Measurements from ENCODE around the gene NACC2. TPM values are rescaled to one million over a fixed set of nuclear protein-coding genes. Genes with fewer than 3 reads are reported as not detected.

NACC2 gene
- polyA plus RNA-seq, 4 donors, result 6.9 to 9.9 (median 9.6) TPM

DNA sequence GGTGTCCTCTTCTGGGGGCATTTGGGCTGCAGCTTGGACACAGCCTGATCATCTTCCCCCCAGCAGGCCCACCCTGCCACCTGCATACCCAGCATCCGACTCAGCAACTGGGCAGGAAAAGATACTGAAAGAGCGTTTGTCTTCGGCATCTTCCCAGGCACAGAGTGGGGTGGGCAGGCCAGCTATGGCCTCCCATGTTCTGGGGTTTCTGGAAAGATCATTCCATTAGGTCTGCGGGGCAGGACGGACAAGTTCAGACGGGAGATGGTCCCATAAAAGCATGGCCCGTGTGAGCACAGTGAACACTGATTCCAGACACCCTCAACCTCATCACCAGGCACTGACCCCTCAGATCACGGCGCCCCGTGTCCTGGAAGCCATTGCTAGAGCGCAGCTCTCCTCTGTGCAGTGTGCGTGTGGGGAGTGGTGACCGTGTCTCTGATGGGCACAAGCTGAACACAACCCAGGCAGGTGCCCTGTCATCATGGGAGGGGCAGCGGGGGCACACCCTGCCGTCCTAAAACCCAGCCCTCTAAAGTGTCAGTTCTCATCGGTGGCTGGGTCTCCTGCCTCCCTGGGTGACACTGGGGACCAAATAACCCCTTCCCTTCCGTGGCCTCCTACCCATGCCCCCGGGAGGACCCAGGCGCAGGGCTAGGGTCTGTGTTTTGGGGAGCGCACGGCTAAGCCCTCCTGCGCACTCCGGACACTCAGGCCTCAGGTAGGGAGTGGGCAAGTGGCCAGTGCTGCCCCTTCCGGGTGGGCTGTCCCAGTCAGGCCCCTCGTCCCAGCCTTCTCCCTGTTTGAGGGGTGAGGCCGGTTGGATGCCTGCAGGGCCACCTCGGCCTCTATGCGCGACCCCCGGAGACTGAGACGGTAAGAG lies 36.8 kb upstream of the NACC2 start:
- no peak for DNase-seq (ENCODE audit: low read depth in 4 of 4, low spot score in 2 of 4)

GRCh38 chr9:136129176-136129575 lies 34.1 kb upstream of the NACC2 start:
- no peak for DNase-seq (ENCODE audit: low read depth in 4 of 4, low spot score in 2 of 4)

DNA sequence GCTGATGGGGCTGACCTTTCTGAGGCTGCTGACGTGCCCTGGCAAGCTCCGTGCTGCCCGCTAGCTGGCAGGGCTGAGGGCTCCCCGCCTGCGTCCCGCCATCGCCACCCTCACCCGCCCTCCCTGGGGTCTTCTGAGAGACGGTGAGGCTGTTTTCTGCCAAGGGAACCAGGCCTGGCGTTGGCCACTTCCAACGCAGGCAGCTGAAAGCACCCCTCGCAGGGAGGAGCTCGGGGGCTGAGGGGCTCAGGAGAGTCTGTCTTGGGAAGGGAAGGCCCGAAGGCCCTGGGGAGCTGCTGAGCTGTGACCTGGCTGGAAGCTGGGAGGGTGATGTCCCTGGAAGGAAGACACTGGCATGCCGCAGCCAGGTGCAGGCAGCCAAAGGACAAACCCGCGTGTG lies 33.3 kb upstream of the NACC2 start:
- DNase-seq (ENCODE audit: low read depth in 4 of 4, low spot score in 2 of 4), result no peak

DNA sequence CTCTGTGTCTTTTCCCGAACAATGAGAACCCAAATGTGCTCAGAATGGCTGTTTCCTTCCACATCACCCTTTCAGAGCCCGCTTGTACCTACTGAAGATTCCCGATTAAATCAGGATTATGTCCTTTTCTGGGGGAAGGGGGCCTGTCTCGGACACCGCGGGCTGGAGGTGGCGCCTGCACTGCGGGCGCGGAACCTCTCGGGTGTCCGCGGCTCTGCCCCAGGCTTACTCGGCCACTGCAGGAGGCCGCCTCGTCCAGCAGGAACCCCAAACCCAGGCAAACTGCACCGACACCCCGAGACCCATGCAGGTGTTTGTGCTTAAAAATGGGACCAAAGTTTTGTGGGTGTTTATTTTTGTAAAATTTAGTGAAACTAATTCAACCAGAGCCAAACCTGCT lies 32.2 kb upstream of the NACC2 start:
- no peak for DNase-seq (ENCODE audit: low read depth in 4 of 4, low spot score in 2 of 4)

DNA sequence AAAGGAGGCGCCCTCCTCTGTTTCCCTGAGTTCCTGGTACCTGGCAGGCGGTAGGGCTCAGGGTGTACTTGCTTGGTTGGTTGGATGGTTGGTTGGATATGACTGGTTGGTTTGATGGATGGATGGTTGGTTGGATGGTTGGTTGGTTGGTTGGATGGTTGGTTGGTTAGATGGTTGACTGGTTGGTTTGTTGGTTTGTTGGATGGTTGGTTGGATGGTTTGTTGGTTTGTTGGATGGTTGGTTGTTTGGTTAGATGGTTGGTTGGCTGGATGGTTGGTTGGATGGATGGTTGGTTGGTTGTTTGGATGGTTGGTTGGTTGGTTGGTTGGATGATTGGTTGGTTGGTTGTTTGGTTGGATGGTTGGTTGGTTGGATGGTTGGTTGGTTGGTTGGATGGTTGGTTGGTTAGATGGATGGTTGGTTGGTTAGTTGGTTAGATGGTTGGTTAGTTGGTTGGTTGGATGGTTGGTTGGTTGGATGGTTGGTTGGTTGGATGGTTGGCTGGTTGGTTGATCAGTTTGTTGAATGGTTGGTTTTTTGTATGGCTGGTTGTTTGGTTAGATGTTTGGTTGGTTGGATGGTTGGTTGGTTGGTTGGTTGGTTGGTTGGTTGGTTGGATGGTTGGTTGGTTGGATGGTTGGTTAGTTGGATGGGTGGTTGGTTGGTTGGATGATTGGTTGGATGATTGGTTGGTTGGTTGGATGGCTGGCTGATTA lies 30.0 kb upstream of the NACC2 start:
- DNase-seq (ENCODE audit: low read depth in 4 of 4, low spot score in 2 of 4), result no peak

- DNase-seq (ENCODE audit: low read depth in 4 of 4, low spot score in 2 of 4), result no peak
These were observed 27.6 kb upstream of the NACC2 start for GRCh38 chr9:136122425-136123383.

- DNase-seq (ENCODE audit: low read depth in 4 of 4, low spot score in 2 of 4), result no peak
These were observed 26.7 kb upstream of the NACC2 start for GRCh38 chr9:136121801-136122200.

- DNase-seq (ENCODE audit: low read depth in 4 of 4, low spot score in 2 of 4), result no peak
These were observed 25.4 kb upstream of the NACC2 start for GRCh38 chr9:136120438-136120844.

DNA sequence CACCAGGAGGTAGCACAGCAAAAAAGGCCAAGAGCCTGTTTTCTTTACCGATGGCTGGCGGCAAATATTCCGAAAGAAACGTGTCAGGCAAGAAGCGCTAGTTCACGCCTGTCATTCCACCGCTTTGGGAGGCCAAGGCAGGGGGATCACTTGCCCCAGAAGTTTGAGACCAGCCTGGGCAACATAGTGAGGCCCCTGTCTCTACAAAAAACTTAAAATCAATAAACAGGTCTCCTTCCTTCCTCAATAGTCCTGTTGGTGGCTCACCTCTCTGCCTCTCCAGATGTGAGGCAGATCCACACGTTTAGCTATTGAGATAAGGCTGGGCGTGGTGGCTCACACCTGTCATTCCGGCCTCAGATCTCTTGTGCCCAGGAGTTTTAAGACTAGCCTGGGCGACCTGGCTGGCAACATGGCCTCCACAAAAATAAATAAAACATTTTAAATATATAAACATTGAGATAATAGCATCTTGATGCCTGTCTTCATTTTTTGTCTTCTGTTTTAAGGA lies 24.8 kb upstream of the NACC2 start:
- no peak for DNase-seq (ENCODE audit: low read depth in 4 of 4, low spot score in 2 of 4)

GRCh38 chr9:136119061-136119882 lies 24.2 kb upstream of the NACC2 start:
- DNase-seq (ENCODE audit: low read depth in 4 of 4, low spot score in 2 of 4), result no peak

DNA sequence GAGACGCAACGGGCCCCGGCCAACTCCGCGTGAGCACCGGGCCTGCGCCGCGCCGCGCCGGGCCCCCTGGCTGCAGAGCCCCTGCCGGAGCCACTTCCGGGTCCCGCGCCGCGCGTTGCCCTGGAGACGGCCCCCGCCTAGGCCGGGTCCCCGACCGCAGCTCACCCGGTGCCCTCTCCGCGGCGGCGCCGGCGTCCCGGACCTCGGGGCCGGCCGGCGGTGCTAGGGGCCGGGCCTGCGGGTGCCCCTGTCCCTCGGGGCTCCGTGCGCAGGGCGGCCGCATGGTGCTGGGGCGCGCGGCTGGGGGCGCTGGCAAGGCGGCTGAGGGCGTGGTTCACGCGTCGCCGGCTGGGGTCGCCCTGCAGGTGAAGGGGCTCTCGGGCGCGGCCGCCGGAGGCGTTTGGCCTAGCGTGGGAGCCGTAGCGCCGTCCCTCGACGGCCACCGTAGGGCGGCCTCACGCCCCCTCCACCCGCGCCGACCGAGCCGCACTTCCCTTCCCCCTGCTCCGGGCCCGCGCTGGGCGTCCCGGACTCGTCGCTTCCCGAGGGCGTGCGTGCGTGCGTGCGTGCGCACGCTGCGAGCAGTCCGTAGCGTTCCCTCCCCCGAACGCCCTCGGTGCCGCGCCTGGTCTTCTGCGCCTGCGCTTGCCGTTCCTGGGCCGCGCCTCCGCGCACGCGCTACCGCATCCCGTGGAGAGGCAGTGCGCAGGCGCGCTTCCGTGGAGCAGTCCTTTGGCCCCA lies 23.4 kb upstream of the NACC2 start, which contains the start of gene TMEM250:
Gene TMEM250, minus strand, starts transcription at position 556 of the 741 bp plus-strand sequence. CDS start 1,975 bp downstream, outside the sequence.
- peak; percentile 85 to 91 (median 88) for DNase-seq (ENCODE audit: low read depth in 4 of 4, low spot score in 2 of 4)

DNA sequence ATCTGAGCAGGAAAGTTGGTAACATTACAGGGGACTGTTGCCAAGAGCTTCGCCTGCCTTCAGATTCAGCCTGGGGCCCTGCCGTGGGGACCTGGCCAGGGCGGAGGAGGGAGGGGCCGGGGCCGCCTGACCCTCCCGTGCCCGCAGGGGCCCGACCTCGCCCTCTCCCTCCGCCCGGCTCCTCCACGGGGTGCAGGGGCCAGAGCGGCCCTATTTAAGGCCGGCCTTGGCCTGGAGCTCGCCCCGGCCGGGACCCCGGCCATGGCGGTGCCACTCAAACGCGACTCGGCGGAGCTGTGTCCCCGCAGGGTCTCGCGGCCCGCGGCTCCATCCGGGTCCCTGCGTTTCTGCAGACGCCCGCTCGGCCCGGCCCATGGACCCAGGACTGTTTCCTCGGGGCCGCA lies 22.8 kb upstream of the NACC2 start:
- DNase-seq (ENCODE audit: low read depth in 4 of 4, low spot score in 2 of 4), result no peak

GRCh38 chr9:136117291-136117915 lies 22.3 kb upstream of the NACC2 start:
- DNase-seq (ENCODE audit: low read depth in 4 of 4, low spot score in 2 of 4), result no peak

DNA sequence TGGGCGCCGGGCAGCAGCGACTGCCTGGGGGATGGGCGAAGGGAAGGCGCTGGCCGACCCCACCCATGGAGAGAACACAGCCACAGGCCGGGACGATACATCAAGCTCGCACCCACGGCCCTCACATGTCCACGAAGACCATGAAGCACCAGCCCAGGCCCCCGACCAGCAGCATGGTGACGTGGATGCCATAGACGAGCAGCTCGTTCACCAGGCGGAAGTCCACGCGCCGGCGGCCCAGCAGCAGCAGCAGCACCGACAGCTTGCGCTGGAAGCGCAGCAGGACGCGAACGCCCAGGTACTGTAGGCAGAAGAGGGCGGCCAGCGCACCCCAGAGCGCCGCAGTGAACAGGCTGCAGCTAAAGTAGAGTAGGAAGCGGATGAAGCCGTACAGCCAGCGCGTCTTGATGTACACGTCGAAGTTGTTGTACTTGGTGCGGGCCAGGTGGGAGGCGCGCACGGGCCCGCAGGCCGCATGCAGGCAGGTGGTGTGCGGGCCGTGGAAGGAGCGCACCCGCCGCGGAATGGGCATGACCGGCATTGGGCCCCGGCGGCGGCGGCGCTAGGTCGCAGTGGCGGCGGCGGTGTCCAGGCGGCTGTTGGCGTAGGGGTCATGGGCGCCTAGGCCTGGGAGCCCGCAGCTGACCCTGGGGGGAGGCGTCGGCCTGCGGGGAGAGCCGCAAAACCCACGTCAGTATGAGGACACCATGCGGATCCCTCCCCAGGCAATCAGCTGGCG lies 21.4 kb upstream of the NACC2 start:
- DNase-seq (ENCODE audit: low read depth in 4 of 4, low spot score in 2 of 4), result no peak

DNA sequence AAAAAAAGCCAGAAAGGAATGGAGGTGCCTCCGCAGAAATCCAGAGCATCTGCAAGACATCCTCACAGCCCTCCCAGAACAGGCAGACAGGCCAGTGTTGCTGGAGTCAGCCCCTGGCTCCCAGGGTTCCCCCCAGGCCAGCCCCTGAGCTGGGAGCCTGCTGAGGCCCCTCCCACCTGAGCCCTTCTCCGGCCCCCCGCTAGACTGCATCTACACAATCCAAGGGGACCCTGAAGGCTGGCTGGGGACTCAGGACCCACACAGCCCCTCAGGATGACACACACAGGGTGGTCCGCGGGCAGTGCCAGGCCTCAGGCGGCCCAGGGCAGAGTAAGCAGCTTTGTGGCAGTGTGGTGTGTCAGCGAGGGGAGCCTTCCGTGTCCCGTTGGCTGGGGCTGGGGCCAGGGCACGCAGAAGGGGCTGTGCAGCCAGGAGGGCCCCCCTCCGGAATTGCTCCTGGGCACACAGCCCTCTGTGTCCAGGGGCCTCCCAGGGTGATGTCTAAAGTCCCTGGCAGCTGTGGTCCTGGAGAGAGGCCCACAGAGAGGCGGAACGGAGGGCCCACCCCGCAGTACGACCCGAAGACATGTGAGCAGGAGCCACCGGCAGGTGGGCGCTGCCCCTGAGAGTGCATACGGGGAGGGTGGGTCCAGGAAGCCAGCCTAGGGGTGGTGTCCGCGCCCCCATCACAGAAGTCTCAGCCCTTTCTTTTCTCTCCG lies 20.7 kb upstream of the NACC2 start:
- no peak for DNase-seq (ENCODE audit: low read depth in 4 of 4, low spot score in 2 of 4)

DNA sequence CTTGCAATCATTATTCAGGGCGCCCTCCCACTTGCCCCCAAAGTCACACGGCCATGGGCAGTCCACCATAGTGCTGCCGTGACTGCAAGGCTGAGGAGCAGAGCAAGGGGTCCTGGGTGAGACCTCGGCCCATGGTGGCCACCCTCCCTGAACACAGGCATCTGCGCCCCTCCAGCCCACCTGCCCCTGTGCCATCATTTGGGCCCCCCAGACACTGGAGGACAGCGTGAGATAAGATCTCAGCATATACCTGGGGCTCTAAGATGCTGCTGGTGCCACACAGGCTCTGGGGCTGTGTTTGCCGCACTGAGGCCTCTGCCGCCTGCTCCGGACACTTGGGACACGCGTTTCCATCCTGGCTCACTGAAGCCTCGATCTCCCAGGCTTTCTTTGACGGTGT lies 20.1 kb upstream of the NACC2 start:
- no peak for DNase-seq (ENCODE audit: low read depth in 4 of 4, low spot score in 2 of 4)

GRCh38 chr9:136114610-136115009 lies 19.5 kb upstream of the NACC2 start:
- DNase-seq (ENCODE audit: low read depth in 4 of 4, low spot score in 2 of 4), result no peak
